Measurements from ENCODE around the gene LDLRAD4.

The LDLRAD4 gene

DNA sequence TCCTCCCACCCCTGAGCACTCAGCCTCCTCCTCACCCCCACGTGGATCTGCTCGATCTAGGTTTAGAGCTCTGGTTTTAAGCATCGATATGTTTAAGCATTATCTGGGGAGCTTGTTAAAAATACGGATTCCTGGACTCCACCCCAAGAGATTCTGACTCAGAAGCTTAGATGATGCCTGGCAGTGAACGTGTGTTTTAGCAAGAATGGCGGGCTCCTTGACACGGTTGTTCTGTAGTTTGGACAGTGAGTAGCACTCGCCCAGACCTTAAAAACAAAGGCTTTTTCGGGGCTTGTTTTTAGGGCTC is 47.3 kb downstream of the LDLRAD4 start:
- no peak for DNase-seq (ENCODE audit: low read depth)

DNA sequence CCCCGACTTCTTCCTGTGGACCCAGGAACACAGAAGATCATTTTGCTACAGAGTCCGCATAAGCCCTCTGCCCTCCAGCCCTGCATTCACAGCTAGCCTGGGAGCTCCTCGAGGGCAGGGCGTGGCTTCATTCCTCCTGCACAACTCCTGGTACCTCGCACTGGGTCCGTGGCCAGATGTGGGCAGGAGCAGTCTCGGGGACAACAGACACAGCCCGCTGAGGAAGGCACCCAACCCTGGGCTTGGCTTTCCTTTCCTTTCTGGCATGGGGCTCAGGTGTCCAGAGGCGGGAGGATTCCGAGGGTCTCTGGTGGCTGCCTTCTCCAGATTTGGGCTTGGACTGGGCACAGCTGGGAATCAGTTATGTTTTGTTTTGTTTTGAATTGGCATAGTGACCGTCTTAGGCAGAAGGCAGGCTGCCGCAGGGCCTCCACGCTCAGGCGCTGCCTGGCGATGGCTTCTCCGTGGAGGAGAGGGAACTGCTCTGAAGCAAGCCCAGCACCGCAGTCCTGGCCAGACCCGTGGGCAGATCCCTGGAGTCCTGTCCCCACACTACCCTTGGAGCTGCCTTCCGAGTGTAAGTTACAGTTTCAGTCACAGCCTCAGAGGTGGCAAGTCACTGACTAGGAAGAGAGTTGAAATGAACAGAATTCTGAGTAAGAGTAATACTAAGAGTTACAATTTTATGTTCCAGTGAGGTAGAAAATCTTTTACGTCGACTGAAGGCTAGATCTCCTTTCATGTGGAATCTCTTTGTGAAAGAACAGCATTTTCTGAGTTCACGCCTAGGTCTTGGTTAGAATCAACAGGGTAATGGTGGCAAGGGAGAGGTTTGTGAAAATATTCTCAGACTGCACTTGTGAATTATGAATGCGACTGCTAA is 47.9 kb downstream of the LDLRAD4 start:
- DNase-seq (ENCODE audit: low read depth), result no peak

DNA sequence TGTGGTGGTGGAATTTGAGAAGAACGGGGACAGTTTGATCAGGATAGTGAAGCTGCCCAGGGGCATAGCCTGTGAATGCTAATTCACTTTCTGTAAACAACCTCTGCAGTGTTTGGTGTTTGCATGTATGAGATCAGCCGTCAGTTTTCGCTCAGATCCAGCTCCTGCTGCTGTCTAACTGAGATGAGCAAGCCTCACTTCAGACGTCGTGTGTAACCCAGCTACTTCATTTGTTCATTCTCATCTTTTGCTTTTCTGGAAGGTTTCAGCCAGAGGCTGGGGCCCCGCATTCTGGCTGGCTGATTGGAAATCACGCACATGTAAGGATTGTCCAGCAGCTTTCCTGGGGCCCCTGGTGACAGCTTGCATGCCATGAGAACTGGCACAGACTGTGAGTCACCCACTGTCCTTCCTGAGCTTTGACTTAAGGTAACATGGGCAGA is 48.9 kb downstream of the LDLRAD4 start:
- DNase-seq (ENCODE audit: low read depth), result no peak

DNA sequence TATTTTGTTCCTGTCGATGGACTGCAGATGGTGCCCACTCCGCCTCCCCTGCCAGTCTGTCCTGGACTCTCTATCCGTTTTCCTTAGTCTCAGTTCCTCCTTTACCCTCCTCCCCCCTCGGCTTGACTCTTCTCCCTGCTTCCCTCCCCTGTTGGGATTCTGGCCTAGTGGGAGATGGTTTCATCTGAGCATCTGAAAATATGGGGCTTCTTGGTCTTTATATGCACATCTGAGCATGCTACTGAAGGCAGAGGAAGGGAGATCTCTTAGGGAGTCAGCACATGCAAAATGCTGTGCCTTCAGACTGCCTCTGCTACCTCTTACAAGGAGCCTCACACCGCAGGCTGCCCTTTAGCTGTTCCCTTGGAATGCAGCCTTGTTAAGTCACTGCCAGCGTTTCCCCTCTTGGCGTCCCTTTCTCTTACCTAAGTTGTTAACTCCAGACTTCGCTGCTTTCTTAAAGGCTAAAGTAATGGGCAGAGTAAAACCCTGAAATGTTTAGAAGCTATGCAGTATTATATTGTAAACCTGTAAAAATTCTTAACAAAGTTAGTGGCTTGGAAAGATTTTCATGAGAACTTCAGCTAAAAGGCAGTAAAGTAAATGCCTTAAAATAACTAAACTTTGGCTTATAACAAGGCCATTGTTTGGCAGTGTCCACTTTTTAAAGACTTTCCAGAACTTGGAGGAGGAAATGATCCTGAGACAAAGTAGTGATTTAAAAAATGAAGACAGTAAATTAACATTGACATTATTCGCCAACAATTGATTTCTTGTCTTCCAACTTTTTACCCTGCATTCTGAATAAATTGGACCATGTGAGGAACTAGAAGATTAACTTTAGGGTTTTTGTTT is 49.8 kb downstream of the LDLRAD4 start:
- no peak for DNase-seq (ENCODE audit: low read depth)

DNA sequence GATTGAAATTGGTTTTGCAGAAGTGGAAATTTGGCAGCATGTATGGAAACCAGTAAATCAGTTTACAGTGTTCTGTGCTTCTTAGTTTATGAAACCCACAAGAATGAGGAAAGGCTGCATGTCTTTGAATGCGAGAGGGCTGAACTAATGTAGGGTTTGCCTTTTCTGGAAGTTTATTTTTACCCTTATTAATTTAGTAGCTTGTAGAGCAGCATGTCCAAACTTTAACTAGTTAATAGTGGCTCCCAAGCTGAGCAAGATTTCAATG is 50.4 kb downstream of the LDLRAD4 start:
- DNase-seq (ENCODE audit: low read depth), result no peak

DNA sequence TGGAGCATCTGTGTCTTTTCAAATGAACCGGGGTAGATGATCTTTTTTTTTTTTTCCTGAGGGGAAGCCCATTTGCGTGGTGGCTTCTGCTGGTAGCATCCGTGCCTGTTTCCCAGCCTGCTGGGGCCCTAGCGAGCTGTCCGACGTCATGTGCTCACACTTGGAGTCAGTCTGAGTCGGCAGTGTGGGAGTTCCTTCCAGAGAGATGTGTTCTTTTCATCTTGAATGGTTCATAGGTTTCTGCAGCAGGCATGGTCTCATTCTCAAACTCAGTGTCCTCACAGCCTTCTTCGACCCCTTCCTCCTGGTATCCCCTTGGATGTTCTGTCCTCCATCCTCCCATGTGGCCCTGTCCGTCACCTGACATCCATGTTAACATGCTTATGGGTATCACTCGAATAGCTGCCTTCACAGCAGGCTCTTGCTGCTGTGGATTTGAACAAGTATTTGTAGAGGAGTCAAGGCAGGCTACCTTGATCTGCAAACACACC is 51.0 kb downstream of the LDLRAD4 start:
- no peak for DNase-seq (ENCODE audit: low read depth)

DNA sequence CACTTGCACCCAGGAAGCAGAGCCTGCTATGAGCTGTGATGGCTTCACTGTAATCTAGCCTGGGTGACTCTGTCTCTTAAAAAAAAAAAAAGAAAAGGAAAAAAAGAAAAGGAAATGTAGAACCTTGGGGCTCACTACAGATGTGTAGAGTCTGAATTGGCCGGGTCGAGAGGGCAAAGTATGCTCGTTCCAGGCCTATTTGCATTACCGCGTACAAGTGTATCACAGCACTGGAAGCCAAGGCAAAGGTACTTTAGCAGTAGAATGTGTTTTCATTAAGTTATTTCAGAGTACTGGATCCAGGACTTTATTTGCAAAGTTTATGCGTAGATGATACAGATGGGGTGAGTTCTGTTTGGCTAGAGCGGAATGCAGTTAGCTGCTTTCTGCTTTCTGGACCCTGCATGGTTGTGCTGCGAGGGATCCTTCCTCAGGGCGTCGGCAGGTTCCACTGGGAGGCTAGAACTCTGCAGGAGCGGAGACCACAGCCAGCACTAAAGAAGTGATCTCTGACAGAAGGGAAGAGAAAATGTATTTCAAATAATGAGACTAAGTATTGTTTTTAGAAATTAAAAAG is 51.8 kb downstream of the LDLRAD4 start:
- no peak for DNase-seq (ENCODE audit: low read depth)

DNA sequence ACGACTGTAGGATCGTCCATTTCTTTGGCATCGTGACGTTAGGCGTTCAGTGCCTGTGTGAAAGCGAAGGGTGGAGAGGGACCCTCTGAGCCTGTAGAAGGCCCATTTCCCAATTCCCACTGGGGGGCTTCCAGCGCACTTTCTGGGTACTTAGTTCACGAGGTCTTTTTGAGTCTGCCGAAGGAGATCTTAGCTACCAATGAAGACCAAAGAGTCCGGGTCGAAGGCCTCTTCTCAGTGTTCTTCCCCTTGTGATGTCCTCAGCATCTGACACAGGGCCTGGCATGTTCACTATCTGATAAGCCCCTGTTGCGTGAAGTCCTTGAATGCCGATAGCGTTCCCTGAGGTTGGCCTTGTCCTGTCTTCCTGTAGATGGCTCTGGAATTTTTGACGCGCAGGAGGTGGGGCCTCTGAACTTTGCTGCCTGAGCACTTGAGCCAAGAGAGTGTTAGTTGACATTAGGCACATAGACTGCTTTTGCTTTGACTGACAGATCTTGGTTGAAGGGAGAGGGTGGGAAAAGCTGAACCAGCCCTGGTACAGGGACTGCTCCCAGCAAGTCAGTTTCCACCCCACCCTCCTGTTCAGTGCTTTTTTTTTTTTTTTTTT is 52.8 kb downstream of the LDLRAD4 start:
- DNase-seq (ENCODE audit: low read depth), result no peak

DNA sequence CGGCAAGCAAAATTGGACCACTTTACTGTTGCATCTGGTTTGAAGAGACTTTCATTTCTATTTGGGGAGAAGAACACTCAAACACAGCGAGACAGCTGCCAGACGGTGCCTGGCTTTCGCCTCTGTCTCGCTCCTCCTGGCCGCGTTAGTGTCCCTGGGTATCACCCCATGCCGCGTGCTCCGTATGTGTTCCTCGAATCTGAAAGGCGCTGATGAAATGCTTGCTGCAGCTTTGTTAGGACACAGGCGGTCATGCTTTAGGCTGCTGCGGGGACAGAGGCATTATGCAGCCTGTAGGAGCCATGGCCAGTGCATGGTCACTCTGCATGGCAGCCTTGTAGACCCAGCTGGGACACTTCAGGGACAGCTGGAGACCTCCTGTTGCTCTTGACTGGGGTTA is 53.9 kb downstream of the LDLRAD4 start:
- no peak for DNase-seq (ENCODE audit: low read depth)

DNA sequence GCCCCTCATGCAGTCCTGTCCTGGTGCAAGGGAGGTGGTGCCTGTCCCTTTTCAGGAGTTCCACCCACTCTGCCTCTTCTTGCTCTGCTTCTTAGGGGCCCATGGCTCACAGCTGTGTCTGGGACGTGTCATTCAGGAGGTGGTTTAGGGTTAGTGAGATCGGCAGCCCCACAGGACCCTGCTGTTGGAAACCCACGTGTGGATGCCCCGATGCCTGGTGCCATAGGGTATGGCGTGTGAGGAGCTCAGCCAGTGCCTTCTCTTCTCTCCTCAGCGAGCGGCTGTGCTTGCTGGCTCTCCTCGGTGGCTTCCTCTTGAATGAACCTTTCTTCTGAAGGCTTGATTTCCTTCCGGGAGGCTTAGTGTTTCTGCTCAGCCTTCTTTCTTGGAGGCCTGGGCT is 55.2 kb downstream of the LDLRAD4 start:
- no peak for DNase-seq (ENCODE audit: low read depth)

DNA sequence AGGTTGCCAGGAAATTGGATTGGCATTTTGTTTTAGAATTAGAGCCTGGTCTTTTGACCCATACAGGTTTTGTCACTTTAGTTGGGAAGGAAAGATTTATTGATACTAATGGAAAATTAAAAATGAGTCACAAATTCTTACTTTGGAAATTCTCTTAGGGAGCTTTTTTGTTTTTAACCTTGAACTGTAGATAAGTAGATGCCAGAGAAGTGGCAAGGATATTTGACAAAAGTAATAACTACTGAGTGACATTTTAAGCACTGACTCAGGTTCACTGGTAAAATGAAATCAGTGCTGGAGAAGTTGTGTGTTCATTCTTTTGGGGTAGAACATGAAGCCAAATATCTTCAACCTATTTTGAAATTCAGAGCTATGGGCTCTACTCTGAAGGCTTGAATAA is 56.5 kb downstream of the LDLRAD4 start:
- DNase-seq (ENCODE audit: low read depth), result no peak

DNA sequence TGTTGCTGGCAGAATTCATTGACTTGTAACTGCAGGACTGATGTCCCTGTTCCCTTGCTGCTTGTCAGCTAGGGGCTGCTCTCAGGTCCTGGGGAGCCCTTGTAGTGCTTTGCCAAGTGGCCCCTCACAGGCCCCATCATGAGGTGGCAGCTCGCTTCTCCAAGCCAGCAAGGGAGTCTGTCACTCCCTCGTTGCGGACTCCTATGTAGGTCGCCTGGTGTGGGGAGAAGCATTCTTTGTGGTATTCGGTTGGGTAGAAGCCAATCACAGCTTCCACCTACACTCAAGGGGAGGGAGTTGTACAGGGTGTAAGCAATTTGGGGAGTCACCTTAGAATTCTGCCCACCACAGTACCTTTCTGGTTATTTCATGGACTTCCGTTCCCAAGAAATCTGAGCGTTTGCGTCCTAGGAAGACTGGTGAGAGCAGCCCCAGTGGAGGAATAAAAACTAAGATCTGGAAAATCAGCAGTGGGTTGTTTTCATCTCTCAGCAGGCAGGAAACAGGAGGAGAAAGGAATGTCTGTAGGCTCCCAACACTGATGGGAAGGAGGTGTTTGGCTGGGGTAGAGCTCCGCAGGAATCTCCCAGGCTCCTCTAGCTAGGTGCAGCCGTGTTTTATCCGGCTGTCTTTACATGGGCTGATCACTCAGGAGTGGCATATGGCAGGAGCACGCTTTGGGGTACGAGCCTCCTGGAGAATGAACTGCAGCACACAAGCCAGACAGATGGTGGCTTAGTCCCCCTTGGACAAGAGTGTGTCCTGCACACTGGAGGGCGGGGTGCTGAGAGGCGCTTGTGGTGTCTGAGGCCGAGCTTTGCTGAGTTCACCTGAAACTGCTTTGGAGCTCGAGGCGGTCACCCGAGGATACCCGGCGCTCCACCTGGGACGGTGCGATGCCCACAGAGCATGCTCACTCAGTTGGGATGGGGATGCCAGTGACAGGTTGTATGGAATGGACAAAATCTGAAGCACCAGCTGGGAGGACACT is 58.3 kb downstream of the LDLRAD4 start:
- DNase-seq (ENCODE audit: low read depth), result no peak

DNA sequence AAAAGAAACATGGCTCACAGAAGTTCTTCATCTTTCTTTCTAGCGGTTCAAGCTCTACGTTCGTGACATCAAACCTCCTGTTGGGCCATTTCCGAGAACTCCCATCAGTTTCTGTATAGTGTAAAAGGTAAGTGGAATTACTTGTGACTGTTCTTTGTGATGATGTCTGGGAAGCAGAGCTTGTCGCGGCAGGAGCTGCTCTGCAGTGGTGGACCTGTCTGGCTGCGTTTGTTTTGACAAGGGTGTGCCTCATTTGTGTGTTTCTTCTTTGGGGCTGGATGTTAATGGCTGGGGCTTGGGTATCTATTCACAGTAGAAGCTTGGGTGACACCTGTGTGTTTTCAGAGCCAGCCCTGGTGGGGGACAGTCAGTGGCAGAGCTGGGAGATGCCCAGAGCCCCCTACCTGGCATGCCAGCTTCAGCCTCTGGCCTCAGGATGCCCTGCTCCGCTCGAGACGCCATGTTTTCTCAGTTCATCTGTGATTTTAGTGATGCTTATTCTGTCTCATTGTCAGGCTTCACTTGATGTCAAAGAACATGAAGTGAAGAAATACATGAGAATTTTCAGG is 59.6 kb downstream of the LDLRAD4 start:
- DNase-seq (ENCODE audit: low read depth), result no peak

DNA sequence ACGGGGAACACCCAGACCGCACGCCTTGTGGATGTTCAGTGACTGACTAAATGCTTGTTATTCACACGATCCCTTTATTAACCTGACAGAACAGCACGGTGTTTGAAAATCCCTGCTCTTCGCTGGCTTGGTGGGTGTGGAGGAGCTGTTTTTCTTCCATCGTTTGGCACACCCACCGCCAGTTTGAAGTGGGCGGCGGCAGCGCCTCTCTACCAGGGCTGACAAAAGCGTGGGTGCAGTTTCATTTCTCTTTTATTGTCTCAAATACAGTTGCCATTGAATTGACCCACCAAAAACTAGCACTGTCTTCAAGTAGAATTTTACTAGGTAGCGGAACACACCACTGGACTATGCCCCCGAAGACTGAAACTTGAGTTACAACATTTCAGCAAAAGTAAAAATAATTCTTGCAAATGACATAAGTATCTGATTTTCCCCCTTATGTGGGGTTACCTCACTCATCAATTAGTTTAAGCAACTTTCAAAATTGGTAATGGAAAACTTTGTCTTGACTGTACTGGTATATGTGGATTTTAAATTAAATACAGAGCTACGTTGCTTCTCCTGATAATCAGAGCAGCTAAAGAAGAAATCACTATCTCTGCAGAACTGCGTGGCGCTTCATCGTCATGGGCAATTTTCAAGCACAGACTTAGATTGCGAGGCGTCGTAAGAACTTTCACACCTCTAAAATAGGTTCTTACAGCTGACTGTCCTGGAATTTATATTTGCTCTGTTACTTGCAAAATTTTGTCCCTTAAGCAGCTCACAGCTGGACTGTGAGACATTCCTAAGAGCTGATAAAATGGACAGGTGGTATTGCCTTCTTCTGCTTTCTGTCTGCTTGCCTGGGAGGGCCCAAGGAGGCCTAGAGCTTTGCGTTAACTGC is 60.9 kb downstream of the LDLRAD4 start:
- no peak for DNase-seq (ENCODE audit: low read depth)

DNA sequence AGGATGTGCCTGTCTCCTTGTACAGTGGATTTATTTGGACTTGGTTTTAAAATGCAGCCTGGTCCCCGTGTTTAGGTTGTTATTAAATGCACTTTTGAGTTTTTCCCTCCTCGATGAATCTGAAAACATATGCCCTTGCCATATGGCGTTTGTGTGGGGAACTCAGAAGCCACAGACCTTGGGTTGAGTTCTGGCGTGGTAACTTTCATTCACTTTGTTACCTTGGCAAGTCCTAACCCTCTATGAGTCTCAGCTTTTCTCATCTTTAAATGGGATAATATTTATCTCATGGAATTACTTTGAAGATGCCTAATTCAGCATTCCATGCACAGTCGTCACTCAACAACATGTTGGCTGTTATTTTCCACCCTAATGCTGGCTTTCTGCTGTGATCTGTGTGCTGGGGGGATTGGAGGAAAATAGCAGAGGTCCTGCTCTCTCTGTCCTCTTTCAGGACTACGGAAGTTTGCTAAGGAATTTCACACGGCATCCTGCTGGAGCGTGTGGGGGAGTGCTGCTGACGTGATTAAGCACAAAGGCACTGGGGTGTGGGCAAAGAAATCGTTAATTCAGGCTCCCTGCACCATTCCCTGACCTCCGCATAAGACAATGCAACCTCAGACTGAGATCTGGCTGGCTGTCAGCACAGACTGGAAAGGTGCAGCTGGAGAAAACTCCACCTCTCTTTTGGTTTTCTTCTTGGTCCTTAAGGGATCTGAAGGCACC is 61.7 kb downstream of the LDLRAD4 start:
- DNase-seq (ENCODE audit: low read depth), result no peak

DNA sequence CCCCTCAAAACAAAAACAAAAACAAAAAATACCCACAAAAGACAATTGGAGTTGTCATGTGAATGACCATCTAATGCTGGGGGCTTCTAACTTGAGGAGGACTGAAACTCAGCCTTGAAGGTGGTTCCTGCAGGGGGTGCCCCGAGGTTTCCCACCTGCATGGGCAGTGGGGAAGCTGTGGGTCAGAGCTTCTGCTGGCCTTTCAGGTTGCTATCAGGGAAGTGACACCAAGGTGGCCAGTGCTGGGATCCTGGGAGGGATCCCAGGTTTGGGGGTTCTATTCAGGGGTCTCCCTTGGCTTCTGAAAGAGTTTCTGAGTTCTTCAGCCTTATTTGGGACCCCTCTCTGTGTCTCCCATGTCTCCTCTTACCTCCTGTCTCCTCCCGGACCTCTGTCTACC is 62.8 kb downstream of the LDLRAD4 start:
- DNase-seq (ENCODE audit: low read depth), result no peak

DNA sequence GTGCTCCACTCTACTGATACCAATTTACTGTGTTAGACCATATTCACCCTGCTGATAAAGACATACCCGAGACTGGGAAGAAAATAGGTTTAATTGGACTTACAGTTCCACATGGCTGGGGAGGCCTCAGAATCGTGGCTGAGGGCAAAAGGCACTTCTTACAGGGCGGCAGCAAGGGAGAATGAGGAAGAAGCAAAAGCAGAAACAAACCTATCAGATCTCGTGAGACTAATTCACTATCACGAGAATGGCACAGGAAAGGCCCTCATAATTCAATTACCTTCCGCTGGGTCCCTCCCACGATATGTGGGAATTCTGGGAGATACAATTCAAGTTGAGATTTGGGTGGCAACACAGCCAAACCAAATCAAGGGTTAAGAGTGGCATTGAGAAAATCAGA is 65.2 kb downstream of the LDLRAD4 start:
- DNase-seq (ENCODE audit: low read depth), result no peak

DNA sequence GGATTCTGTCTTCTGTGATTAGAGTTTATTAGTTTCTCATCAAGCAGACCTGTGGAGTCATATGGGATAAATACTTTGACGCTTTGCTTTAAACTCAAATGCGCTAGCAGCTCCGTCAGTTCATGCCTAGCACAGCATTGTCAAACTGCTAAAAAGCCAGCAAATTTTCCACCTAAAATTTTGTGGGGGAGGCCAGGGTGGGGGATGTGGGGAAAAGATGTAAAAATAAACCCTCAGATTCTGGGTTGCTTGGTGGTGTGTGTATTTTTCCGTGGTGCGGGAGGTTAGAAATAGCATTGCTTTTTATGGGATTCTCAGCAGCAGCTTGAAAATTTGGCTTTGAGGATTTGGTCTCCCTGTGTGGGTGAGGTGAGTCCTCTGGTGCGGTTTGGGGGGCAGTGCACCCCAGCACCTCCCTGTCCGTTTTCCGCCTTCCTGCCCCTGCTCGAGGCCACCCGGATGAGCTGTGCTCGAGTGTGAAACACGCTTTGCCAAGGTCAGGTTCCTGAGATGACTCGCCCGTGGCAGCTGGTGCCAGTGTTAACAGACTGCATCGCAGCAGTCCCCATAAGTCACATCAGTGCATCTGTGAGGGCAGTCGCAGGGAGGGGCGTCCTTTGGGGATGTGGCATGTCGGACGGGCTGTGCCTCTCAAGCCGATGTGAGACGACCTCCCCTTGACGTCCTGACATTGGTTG is 65.9 kb downstream of the LDLRAD4 start:
- DNase-seq (ENCODE audit: low read depth), result no peak

DNA sequence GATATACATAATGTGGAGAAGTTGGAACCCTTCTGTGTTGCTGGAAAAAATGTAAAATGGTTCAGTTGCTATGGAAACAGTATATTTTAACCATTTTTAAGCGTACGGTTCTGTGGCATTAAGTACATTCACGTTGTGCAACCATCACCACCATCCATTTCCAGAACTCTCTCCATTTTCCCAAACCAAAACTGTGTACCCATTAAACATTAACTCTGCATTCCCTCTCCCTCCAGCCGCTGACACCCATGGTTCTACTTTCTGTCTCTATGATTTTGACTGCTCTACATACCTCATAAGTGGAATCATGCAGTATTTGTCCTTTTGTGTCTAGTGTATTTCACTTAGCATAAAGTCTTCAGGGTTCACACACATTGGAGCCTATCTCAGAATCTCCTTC is 67.3 kb downstream of the LDLRAD4 start:
- no peak for DNase-seq (ENCODE audit: low read depth)
